OCI-LY3 (cell line): Measurements from ENCODE around the gene OR2AP1.

ENCODE experiments used
- H2AFZ ChIP-seq: fragments of 200-600, 300-600 bp; shearing (Covaris generic); 2 replicates; pipeline ENCODE4 v1.6.0; 2014; ENCODE audit warnings: antibody characterized with exemption, low read depth, low read length
- H3K27ac ChIP-seq: fragments of 200-600, 300-600 bp; sonication (generic); 2 replicates; pipeline ENCODE4 v1.5.1; 2014; ENCODE audit warnings: mild to moderate bottlenecking, low read length, moderate library complexity, mixed read lengths
- H3K27me3 ChIP-seq: fragments of 200-600, 300-600 bp; sonication (generic); 2 replicates; pipeline ENCODE4 v1.6.1; 2014; ENCODE audit warnings: low read depth, low read length, mixed read lengths
- H3K36me3 ChIP-seq: fragments of 200-600, 300-600 bp; sonication (generic); replicated peaks from 2 replicates; pipeline ENCODE3; 2014; ENCODE audit warnings: low read depth, low read length, mixed read lengths
- H3K4me1 ChIP-seq: fragments of 300-600, 200-600 bp; sonication (generic); 2 replicates; pipeline ENCODE4 v1.6.1; 2014; ENCODE audit warnings: low read length, mixed read lengths
- H3K4me2 ChIP-seq: fragments of 200-600, 300-600 bp; sonication (generic); 2 replicates; pipeline ENCODE4 v1.6.1; 2014; ENCODE audit warnings: low read length, mixed read lengths
- H3K4me3 ChIP-seq: fragments of 300-600, 200-600 bp; sonication (generic); 2 replicates; pipeline ENCODE4 v1.5.1; 2014; ENCODE audit warnings: antibody characterized with exemption, mild to moderate bottlenecking, low read length, moderate library complexity
- H3K79me2 ChIP-seq: fragments of 300-600, 200-600 bp; shearing (Covaris generic); 2 replicates; pipeline ENCODE4 v1.6.1; 2014; ENCODE audit warnings: mild to moderate bottlenecking, low read length, mixed read lengths
- H3K9ac ChIP-seq: fragments of 300-600, 200-600 bp; shearing (Covaris generic); 2 replicates; pipeline ENCODE4 v1.6.0; 2014; ENCODE audit warnings: mild to moderate bottlenecking, low read length, moderate library complexity
- H3K9me3 ChIP-seq: fragments of 200-600, 300-600 bp; shearing (Covaris generic); 2 replicates; pipeline ENCODE4 v1.6.1; 2014; ENCODE audit warnings: low read length, mixed read lengths; ENCODE audit not compliant: insufficient read depth
- H4K20me1 ChIP-seq: fragments of 200-600, 300-600 bp; sonication (generic); 2 replicates; pipeline ENCODE4 v1.6.1; 2016; ENCODE audit warnings: low read length, mixed read lengths; ENCODE audit not compliant: insufficient read depth
- CTCF ChIP-seq: fragments of 200-600, 300-600 bp; sonication (generic); IDR thresholded peaks from 2 replicates; pipeline ENCODE4 v1.5.1; 2014; ENCODE audit warnings: antibody characterized with exemption, low read length, low read depth
- EZH2phosphoT487 ChIP-seq: fragments of 200-600 bp; shearing (Covaris generic); IDR thresholded peaks from 2 replicates; pipeline ENCODE4 v1.6.1; 2018; ENCODE audit warnings: antibody characterized with exemption, mixed run types, low read depth

Gene OR2AP1

GRCh38 chr12:55624056-55624455 lies 51.8 kb downstream of the OR2AP1 start:
- Histone ChIP-seq H3K4me1 (peaks cover 13% of the 10 kb centered on the region), H3K27me3 (peaks cover 67% of the 10 kb centered on the region), H3K4me2 (peak overlapping the region; percentile 41; the same call in 1 of the 2 replicates), H3K9me3 (no peaks in the 10 kb centered on the region), H3K79me2 (no peaks in the 10 kb centered on the region), H3K36me3 (no peaks in the 10 kb centered on the region), H4K20me1 (no peaks in the 10 kb centered on the region), H3K27ac (no peak overlapping the region), H2AFZ (no peak overlapping the region), H3K4me3 (no peak overlapping the region), H3K9ac (no peak overlapping the region)
- no peak for TF ChIP-seq CTCF
- no peak for TF ChIP-seq EZH2phosphoT487
